Measurements from ENCODE around the gene PTPRN2.
"Not testable (repeated sequence)": the region's sequence is repeated elsewhere in the genome, so short reads cannot be mapped to it uniquely, and the experiment has no call there.

The PTPRN2 gene

DNA sequence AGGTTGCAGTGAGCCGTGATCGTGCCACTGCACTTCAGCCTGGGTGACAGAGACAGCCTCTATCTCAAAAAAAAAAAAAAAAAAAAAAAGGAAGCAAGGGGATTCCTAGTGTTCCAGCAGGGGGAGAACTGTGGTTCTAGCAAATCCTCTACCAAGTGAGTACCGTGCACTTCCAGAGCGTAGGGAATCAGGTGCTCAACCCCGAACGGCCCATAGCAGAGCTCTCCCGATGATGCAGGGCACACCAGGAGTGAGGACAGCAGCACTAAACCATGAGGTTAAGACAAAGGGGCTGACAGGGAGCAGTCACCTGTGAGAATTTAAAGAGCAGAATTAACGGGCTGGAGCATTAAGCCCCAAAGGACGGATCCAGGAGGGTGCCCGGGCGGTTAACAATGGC, 173.6 kb downstream of the PTPRN2 start:
- no peak for DNase-seq

GRCh38 chr7:158411232-158411950, 176.2 kb downstream of the PTPRN2 start:
- DNase-seq: no peak

- DNase-seq: no peak
Measured at GRCh38 chr7:158410720-158411119, 176.9 kb downstream of the PTPRN2 start.

DNA sequence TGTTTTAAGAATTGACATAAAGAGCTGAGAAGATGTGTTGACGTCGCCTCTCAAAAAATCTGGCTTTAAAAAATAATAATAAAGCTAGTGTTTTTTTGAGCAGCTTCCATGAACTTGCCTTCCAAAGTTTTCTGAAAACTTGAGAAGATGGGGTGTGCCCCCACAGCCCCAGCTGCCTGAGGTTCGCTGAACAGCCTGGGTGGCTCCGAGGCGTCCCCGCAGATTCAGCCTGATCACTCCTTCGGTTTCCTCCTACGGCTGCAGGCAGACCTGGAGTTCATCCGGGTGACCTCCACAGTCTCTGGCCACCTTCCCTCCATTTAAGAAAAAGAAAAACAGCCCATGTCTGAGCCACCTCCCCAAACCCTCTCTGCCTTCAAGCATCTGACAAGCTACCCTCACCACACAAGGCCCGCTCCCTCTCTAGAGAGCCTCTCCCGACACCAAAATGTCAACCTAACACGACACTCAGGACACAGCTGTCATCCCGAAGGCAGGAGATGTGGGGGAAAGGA, 177.8 kb downstream of the PTPRN2 start:
- no peak for DNase-seq

GRCh38 chr7:158409120-158409519, 178.5 kb downstream of the PTPRN2 start:
- DNase-seq: no peak

DNA sequence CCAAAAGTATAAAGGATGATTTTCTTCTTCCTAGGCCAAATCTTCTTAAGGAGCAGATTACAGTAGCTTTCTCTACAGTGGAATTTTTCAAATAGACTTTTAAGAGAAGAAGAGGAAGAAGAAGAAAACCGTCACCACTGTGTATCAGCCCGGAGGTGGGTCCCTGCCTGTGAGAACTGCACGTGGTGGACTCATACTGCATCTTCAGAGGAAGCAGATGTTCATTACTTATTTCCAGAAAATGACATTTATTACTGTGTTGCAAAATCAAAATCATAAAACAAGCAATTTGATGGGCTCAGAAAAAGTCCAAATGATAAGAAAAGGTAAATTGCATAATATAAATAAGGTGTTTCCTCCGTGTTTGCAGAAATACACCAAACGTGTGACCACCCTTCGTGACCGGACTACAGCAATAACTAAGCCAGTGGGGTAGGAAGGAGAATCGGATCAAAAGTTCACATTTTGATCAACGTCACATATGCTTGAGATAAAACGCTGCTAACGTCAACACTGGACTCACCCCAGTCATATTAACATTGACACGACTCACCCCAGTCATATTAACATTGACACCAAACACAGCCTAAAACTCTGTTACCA, 179.2 kb downstream of the PTPRN2 start:
- DNase-seq: no peak

DNA sequence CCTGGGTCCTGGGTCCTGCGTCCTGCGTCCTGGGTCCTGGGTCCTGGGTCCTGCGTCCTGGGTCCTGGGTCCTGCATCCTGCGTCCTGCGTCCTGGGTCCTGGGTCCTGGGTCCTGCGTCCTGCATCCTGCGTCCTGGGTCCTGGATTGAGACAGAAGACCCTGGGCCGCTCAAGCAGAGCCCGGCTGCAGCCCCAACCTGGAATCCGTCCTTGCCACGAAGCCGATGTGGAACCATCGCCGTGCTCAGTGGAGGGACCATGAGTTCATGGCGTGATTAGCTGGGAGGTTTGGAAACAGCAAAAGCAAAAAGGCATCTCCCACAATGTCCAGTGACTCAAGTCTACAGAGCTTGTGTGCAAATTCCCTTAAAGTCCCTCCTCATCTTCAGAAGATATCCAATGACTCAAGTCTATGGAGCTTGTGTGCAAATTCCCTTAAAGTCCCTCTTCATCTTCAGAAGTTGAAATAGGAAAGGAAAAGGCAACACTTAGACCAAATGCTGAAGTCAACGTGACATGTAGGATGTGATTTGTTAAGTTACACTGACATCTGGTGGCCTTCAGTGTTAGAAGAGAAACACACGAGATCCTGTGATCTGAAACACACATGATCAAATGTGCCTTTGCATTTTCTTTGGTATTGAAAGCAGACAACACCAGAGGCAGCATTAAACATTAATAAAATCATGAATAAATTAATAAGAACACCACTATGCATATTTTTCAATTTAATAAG, 179.9 kb downstream of the PTPRN2 start:
- DNase-seq: no peak

DNA sequence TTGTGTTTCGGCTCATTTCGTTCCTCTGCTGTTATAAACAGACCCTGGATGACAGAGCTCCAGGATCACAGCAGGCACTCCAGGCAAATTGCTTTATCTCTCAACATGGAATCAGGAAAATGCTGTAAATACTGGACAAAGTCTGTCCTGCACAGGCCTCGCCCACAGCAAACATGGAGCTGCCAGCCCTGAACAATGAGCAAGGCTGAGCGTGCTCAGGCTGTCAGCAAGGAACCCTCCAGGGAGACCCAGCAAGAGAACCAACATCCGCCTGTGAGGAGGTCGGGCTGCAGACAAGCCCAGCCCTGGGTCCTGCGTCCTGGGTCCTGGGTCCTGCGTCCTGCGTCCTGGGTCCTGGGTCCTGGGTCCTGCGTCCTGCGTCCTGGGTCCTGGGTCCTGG, 180.8 kb downstream of the PTPRN2 start:
- no peak for DNase-seq

DNA sequence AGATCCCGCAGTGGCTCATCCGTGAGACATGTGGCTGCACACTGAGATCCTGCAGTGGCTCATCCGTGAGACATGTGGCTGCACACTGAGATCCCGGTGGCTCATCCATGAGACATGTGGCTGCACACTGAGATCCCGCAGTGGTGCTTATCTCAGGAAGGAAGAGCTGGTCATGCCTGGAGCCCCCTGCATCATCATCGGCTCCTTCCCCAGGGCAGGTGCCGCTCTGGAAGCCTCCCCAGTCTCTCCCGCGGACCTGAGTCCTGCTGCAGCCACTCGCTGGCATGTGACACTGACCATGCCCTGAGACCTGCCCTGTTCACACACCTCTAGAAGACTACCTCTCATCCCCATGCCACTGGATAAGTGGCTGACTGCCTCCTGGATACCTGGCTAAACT, 181.3 kb downstream of the PTPRN2 start:
- DNase-seq: no peak

DNA sequence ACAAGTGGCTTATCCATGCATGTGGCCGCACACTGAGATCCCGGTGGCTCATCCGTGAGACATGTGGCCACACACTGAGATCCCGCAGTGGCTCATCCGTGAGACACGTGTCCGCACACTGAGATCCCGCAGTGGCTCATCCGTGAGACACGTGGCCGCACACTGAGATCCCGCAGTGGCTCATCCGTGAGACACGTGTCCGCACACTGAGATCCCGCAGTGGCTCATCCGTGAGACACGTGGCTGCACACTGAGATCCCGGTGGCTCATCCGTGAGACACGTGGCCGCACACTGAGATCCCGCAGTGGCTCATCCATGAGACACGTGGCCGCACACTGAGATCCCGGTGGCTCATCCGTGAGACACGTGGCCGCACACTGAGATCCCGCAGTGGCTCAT, 181.9 kb downstream of the PTPRN2 start:
- DNase-seq: not testable (repeated sequence)

GRCh38 chr7:158405324-158405723, 182.3 kb downstream of the PTPRN2 start:
- DNase-seq: no peak

DNA sequence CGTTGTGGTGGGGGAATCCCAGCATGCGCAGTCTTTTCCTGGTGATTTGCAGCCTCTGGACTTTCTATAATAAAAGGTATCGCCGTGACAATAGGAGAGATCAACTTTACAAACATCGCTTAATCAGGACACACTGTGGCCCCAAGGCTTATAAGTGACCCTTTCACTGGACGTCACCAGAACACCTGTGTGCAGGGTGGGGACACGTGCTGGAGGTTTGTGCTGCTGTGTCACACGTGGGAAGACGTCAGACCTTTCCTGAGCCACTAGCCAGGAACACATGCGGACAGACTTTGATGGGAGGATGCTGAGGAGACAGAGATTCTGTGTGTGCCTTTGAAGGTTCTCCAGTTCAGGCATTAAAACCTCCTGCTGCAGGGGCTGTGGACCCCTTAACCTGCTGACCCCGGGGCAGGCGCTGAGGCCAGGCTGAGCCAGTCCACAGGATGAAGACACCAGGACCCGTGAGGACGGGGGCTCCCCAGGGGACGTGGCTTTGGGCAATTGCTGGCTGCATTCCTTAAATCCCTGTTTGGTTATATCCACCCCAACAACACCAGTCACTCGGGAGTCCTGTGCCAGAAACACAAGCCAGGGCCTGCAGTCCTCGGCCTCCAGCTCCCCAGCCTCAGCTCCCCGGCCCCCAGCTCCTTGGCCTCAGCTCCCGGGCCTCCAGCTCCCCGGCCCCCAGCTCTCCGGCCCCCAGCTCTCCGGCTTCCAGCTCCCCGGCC, 183.4 kb downstream of the PTPRN2 start:
- no peak for DNase-seq

GRCh38 chr7:158403013-158403821, 184.4 kb downstream of the PTPRN2 start:
- no peak for DNase-seq

DNA sequence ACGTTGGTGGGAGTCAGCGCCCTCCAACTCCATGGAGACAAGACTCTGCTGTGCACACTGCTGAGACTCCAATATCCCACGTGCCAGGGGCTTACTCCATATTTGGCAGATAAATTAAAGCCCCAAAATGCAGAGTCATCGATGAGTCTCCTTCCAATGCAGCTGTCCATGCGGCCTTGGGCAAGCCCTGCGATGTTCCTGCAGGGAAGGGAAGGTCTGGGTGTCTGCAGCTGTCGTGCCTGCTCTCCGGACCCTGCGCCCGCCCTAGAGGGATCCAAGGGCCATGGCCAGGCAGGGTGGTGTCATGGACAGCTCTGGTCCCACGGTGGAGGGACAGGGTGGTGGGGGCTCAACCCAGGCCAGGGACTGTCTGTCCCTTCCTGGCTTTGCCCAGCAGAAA, 185.2 kb downstream of the PTPRN2 start:
- no peak for DNase-seq

- DNase-seq: no peak
Measured at GRCh38 chr7:158401826-158402225, 185.8 kb downstream of the PTPRN2 start.

GRCh38 chr7:158401295-158401694, 186.3 kb downstream of the PTPRN2 start:
- DNase-seq: no peak

GRCh38 chr7:158400601-158401225, 186.9 kb downstream of the PTPRN2 start:
- DNase-seq: no peak

GRCh38 chr7:158399762-158400161, 187.9 kb downstream of the PTPRN2 start:
- no peak for DNase-seq

- no peak for DNase-seq
Measured at GRCh38 chr7:158398750-158399149, 188.9 kb downstream of the PTPRN2 start.

DNA sequence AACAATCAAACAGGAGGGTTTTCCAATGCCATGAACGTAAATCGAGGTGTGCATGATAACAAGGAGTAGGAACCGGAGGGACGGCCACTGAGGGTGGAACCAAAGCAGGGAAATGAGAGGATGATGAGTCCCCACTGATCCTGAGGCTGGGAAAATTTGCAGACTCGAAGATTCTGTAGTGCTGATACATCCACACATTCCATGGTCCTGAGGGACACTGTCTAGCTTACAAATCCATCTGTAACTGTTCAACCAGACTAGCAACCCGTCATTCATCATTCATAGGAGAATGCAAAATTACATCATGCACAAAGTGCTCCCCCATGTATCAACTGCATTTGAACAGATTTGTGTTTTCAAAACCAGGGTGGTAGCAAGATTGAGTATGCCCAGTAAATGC, 189.7 kb downstream of the PTPRN2 start:
- DNase-seq: no peak

DNA sequence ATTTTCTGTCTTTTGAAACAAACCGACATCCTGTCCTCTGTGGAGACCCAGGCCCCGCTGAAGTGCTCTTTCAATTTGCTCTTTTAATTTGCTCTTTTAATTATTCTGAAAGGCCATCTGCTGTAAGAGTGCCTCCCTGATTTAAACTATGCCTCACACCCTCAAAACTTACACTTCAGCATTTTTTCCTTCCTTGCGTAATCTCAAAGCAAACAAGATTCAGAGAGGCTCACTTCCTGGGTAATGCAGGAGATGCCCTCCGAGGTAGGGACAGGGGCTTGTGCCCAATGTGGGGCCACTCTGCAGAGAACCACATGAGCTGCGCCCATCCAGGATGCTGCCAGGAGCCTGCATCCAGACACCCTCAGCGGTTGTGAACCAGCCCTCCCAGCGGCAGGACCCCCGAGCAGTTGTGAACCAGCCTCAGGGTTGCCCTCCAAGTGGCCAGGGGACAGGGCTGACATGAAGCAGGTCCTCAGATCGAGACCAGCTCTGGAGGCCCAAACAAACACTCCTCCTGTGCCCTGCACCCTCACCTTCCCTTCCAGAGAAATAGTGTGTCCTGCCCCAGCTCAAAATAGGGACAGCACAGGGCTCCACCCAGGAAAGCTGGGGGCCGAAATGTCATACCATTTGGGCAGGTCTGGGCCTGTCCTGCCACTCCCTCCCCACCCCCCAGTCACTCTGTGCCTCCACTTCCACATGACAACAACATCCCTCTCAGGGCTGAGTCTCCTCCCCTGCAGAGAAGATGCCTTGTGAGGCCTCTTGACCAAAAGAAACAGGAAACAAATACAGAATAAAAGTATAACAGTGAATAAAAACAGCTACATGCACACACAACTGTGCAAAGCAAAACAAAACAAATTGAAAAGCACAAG, 190.4 kb downstream of the PTPRN2 start:
- DNase-seq: no peak

All from stimulated activated CD4-positive, alpha-beta T cell treated with anti-CD3 and anti-CD28 coated beads, Interleukin-15, amount 100 ng/mL, for 24 hours (primary cell).